Nephron (organoid): Measurements from ENCODE around the gene ARL6IP4.

ENCODE experiments used
- H3K27ac Mint-ChIP-seq, 3 experiments: 2 replicates each; pipeline ENCODE4 v1.8.0; 2020; ENCODE audit warnings: mixed read lengths in 3 of 3, mild to moderate bottlenecking in 2 of 3, moderate library complexity in 1 of 3
- H3K27me3 Mint-ChIP-seq: 2 replicates; pipeline ENCODE4 v1.8.0; 2021; ENCODE audit warnings: low read depth, mild to moderate bottlenecking, moderate library complexity, mixed read lengths
- H3K36me3 Mint-ChIP-seq: 2 replicates; pipeline ENCODE4 v1.8.0; 2020; ENCODE audit warnings: low read depth, mixed read lengths
- H3K4me1 Mint-ChIP-seq: 2 replicates; pipeline ENCODE4 v1.8.0; 2020; ENCODE audit warnings: mixed read lengths
- H3K4me3 Mint-ChIP-seq, 3 experiments: 2 replicates each; pipeline ENCODE4 v1.8.0; 2020; ENCODE audit warnings: mild to moderate bottlenecking in 3 of 3, mixed read lengths in 3 of 3, moderate library complexity in 2 of 3
- H3K9me3 Mint-ChIP-seq: 2 replicates; pipeline ENCODE4 v1.8.0; 2020; ENCODE audit warnings: mixed read lengths
- TF ChIP-seq, protein P1 (sequence below), 3 experiments: fragments of 200-600 bp; sonication (generic); IDR thresholded peaks; one replicate each; pipeline ENCODE4 v1.5.0; 2021; ENCODE audit warnings: antibody characterized with exemption in 3 of 3; ENCODE audit not compliant: unreplicated experiment in 3 of 3

ARL6IP4 gene

DNA sequence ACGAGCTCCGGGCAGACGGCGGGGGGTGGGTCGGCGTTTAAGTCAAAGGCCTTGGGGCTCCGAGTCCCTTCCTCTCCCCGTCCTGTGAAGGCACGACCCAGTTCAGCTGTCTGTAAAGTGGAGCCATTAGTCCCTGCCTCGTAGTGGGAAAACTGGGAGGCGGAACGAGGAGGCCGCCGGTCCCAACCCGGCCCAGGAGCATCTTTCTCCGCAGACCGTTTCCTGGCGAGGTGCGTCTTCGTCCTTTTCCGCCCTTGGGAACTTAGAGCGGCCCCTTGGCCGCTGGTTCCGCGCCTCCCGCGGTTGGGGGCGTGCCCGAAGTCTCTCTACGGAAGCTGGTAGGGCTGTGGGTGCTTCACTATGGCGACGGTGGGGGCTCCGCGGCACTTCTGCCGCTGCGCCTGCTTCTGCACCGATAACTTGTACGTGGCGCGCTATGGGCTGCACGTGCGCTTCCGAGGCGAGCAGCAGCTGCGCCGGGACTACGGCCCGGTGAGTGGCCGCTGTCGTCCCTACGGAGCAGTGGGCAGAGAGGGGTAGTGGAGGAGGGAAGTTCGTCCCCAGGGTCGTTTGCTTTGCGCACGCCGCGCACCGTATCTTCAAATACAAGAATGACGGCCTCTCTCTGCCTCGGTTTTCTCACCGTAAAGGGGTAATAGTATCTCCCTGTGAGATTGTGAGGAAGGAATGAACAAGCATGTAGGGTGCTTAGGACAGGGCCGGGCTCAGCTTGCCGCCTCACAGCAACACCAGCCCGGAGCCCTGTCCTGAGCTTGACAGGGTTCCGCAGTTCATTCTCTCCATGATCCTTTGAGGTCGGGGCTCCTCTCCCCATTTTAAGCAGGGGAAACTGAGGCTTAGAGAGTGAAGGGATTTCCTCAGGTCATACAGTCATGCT, 5.3 kb upstream of the ARL6IP4 start, which contains the start of gene OGFOD2:
OGFOD2 (plus strand) TSS at position 353 of the 898 bp plus-strand sequence; CDS start at position 361, 8 bp downstream.
- Mint-ChIP-seq H3K36me3 (no peaks in the 10 kb centered on the region), H3K4me3 (peak within 1 kb of the TSS; percentile 97 to 99 (median 99)), H3K4me1 (peaks cover 25% of the 10 kb centered on the region), H3K27me3 (no peaks in the 10 kb centered on the region), H3K9me3 (no peaks in the 10 kb centered on the region), H3K27ac (peak within 1 kb of the TSS; percentile 98 to 99 (median 99))
- TF ChIP-seq, protein P1, sequence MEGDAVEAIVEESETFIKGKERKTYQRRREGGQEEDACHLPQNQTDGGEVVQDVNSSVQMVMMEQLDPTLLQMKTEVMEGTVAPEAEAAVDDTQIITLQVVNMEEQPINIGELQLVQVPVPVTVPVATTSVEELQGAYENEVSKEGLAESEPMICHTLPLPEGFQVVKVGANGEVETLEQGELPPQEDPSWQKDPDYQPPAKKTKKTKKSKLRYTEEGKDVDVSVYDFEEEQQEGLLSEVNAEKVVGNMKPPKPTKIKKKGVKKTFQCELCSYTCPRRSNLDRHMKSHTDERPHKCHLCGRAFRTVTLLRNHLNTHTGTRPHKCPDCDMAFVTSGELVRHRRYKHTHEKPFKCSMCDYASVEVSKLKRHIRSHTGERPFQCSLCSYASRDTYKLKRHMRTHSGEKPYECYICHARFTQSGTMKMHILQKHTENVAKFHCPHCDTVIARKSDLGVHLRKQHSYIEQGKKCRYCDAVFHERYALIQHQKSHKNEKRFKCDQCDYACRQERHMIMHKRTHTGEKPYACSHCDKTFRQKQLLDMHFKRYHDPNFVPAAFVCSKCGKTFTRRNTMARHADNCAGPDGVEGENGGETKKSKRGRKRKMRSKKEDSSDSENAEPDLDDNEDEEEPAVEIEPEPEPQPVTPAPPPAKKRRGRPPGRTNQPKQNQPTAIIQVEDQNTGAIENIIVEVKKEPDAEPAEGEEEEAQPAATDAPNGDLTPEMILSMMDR (IDR thresholded peaks at IDR 0.05; ENCODE audit: unreplicated experiment in 3 of 3) = no peak

- Mint-ChIP-seq H3K9me3 (no peaks in the 10 kb centered on the region), H3K4me3 (peak overlapping the region; percentile 97 to 99 (median 99)), H3K27ac (peak overlapping the region; percentile 98 to 99 (median 99)), H3K27me3 (no peaks in the 10 kb centered on the region), H3K4me1 (peaks cover 25% of the 10 kb centered on the region), H3K36me3 (no peaks in the 10 kb centered on the region)
- TF ChIP-seq, protein P1 (IDR thresholded peaks at IDR 0.05; ENCODE audit: unreplicated experiment in 3 of 3) = no peak
Measured at GRCh38 chr12:122975790-122976647, 4.5 kb upstream of the ARL6IP4 start.

DNA sequence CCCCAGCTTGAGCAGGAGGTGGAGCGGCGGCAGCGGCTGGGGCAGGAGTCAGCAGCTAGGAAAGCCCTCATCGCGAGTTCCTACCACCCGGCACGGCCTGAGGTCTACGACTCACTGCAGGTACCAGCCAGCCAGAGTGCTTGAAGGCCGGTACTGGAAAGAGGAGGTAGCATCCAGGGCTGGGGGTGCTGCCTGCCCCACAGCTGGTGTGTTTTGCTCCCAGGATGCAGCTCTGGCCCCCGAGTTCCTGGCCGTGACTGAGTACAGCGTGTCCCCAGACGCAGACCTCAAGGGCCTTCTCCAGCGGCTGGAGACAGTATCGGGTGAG, 3.9 kb upstream of the ARL6IP4 start:
- H3K4me1 Mint-ChIP-seq = peaks cover 26% of the 10 kb centered on the region
- H3K9me3 Mint-ChIP-seq = no peaks in the 10 kb centered on the region
- TF ChIP-seq, protein P1 (IDR thresholded peaks at IDR 0.05; ENCODE audit: unreplicated experiment in 3 of 3) = no peak
- H3K4me3 Mint-ChIP-seq = peak overlapping the region; percentile 97 to 99 (median 99)
- H3K36me3 Mint-ChIP-seq = no peaks in the 10 kb centered on the region
- no peaks in the 10 kb centered on the region for H3K27me3 Mint-ChIP-seq
- no peak overlapping the region for H3K27ac Mint-ChIP-seq

GRCh38 chr12:122977153-122977552, 3.3 kb upstream of the ARL6IP4 start:
- no peaks in the 10 kb centered on the region for H3K36me3 Mint-ChIP-seq
- H3K9me3 Mint-ChIP-seq = no peaks in the 10 kb centered on the region
- TF ChIP-seq, protein P1 (IDR thresholded peaks at IDR 0.05; ENCODE audit: unreplicated experiment in 3 of 3) = no peak
- H3K4me3 Mint-ChIP-seq = peak overlapping the region; percentile 78 to 99 (median 97)
- peaks cover 30% of the 10 kb centered on the region for H3K4me1 Mint-ChIP-seq
- no peak overlapping the region for H3K27ac Mint-ChIP-seq
- H3K27me3 Mint-ChIP-seq = no peaks in the 10 kb centered on the region

DNA sequence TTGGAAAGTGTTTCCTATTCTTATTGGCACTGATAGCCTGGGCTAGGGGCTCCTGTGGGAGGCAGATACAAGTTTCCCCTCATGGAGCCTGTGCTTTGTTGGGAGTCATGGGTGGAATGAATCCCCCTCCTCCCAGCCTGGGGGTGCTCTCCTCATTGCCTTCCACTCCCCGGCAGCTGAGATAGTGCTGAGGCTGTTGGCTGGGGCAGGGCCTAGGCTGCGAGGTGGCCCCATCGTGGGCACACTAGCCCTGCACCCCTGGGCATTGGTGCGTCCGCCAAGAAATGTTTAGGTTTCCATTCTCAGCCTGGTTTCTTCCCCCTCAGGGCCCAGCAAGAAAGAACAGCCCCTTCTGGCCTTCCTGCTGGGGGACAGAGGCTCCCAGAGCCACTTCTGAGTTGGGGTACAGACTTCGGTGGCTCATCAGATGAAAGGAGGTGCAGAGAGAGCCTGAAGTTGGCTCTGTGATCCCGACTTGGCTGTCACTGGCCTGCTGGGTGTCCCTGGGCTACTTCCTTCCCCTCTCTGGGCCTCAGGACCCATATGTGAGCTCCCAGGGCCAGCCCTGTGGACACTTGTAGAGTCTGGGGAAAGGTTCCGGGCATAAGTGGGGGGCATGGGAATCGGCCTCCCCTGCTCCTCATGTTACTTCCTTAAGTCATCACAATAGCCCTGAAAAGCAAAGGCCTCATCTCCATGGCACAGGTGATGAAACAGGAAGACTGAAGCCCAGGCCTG, 2.7 kb upstream of the ARL6IP4 start:
- Mint-ChIP-seq H3K4me1 (peaks cover 32% of the 10 kb centered on the region), H3K9me3 (no peaks in the 10 kb centered on the region), H3K27ac (no peak overlapping the region), H3K27me3 (no peaks in the 10 kb centered on the region), H3K4me3 (peak overlapping the region; percentile 76 to 97 (median 76)), H3K36me3 (no peaks in the 10 kb centered on the region)
- TF ChIP-seq, protein P1 (IDR thresholded peaks at IDR 0.05; ENCODE audit: unreplicated experiment in 3 of 3) = no peak
